ENCODE results near the gene PIGL.
"Not testable (repeated sequence)": the region's sequence is repeated elsewhere in the genome, so short reads cannot be mapped to it uniquely, and the experiment has no call there.

The PIGL gene

GRCh38 chr17:16222406-16222805, 5.4 kb downstream of the PIGL start:
- FAIRE-seq = no peak

GRCh38 chr17:16229912-16230561, 13.0 kb downstream of the PIGL start:
- FAIRE-seq = not testable (repeated sequence)

- FAIRE-seq = no peak
These were observed 15.4 kb downstream of the PIGL start for GRCh38 chr17:16232391-16232790.

GRCh38 chr17:16239931-16240330, 22.9 kb downstream of the PIGL start:
- no peak for FAIRE-seq

- FAIRE-seq = no peak
These were observed 24.9 kb downstream of the PIGL start for GRCh38 chr17:16241906-16242399.

GRCh38 chr17:16243385-16243784, 26.4 kb downstream of the PIGL start:
- no peak for FAIRE-seq

- no peak for FAIRE-seq
These were observed 27.0 kb downstream of the PIGL start for GRCh38 chr17:16243801-16244567.

GRCh38 chr17:16247586-16247984, 30.6 kb downstream of the PIGL start:
- no peak for FAIRE-seq

GRCh38 chr17:16250635-16251034, 33.6 kb downstream of the PIGL start:
- no peak for FAIRE-seq

- no peak for FAIRE-seq
These were observed 34.0 kb downstream of the PIGL start for GRCh38 chr17:16251043-16251442.

GRCh38 chr17:16251556-16251955, 34.5 kb downstream of the PIGL start:
- no peak for FAIRE-seq

GRCh38 chr17:16254773-16255400, 37.9 kb downstream of the PIGL start:
- no peak for FAIRE-seq

GRCh38 chr17:16255481-16255921, 38.5 kb downstream of the PIGL start:
- no peak for FAIRE-seq

GRCh38 chr17:16258901-16259300, 41.9 kb downstream of the PIGL start:
- no peak for FAIRE-seq

GRCh38 chr17:16259926-16260325, 42.9 kb downstream of the PIGL start:
- no peak for FAIRE-seq

- FAIRE-seq = no peak
These were observed 44.0 kb downstream of the PIGL start for GRCh38 chr17:16261049-16261448.

- FAIRE-seq = no peak
These were observed 45.2 kb downstream of the PIGL start for GRCh38 chr17:16262201-16262600.

- no peak for FAIRE-seq
These were observed 50.2 kb downstream of the PIGL start for GRCh38 chr17:16267174-16267573.

GRCh38 chr17:16269658-16270057, 52.6 kb downstream of the PIGL start:
- no peak for FAIRE-seq

GRCh38 chr17:16272111-16272840, 55.3 kb downstream of the PIGL start:
- no peak for FAIRE-seq

- FAIRE-seq = no peak
These were observed 56.5 kb downstream of the PIGL start for GRCh38 chr17:16273499-16273898.

- FAIRE-seq = no peak
These were observed 56.9 kb downstream of the PIGL start for GRCh38 chr17:16273929-16274339.

GRCh38 chr17:16275024-16275423, 58.0 kb downstream of the PIGL start:
- no peak for FAIRE-seq
